H1 (cell line): ENCODE results near the gene FRMD5. TPM values are rescaled to one million over a fixed set of nuclear protein-coding genes. Genes with fewer than 3 reads are reported as not detected.

Experiments used
- CTCF ChIA-PET: fragments of 300-600 bp; sonication (Branson Sonifier 250); formaldehyde crosslinking; loops from one replicate; lab custom pipeline; 2021; ENCODE audit not compliant: partially characterized antibody; lab: Charles Lee
- POLR2A ChIA-PET: fragments of 300-600 bp; sonication (Branson Sonifier 250); formaldehyde crosslinking; loops from one replicate; lab custom pipeline; 2021; ENCODE audit warnings: inconsistent platforms; ENCODE audit not compliant: partially characterized antibody; lab: Charles Lee
- DNase-seq, 2 experiments: peaks; one replicate each; pipeline versions ENCODE4 v3.0.0 to v3.0.0-alpha.2; 2010 to 2022; ENCODE audit warnings: low spot score in 2 of 2, low read depth in 1 of 2, mixed read lengths in 1 of 2
- FAIRE-seq: peaks from 2 replicates; lab custom pipeline; 2011; peaks lifted over from hg19 to GRCh38; lab: Jason Lieb, UNC
- H2AFZ ChIP-seq: 2 replicates; pipeline ENCODE4 v1.8.1; 2012; ENCODE audit warnings: low read length, inconsistent platforms
- H2AK5ac ChIP-seq: 2 replicates; pipeline ENCODE4 v1.6.1; 2013; ENCODE audit warnings: low read depth, low read length
- H2BK120ac ChIP-seq: replicated peaks from 2 replicates; pipeline ENCODE3; 2013; ENCODE audit warnings: low read depth, low read length, inconsistent platforms
- H2BK12ac ChIP-seq: 2 replicates; pipeline ENCODE4 v1.6.1; 2013; ENCODE audit warnings: low read depth, low read length
- H2BK15ac ChIP-seq: 2 replicates; pipeline ENCODE4 v1.6.1; 2013; ENCODE audit warnings: low read length
- H2BK20ac ChIP-seq: 2 replicates; pipeline ENCODE4 v1.6.1; 2013; ENCODE audit warnings: low read length
- H2BK5ac ChIP-seq: 2 replicates; pipeline ENCODE4 v1.6.1; 2013; ENCODE audit warnings: low read depth, low read length
- H3K14ac ChIP-seq: 2 replicates; pipeline ENCODE4 v1.6.1; 2013; ENCODE audit warnings: inconsistent platforms; ENCODE audit not compliant: insufficient read length
- H3K18ac ChIP-seq: 2 replicates; pipeline ENCODE4 v1.6.1; 2013; ENCODE audit warnings: low read length; ENCODE audit errors: extremely low read depth
- H3K23ac ChIP-seq: 2 replicates; pipeline ENCODE4 v1.6.1; 2013; ENCODE audit warnings: inconsistent platforms; ENCODE audit not compliant: insufficient read length
- H3K23me2 ChIP-seq: 2 replicates; pipeline ENCODE4 v1.6.1; 2013; ENCODE audit warnings: low read depth, low read length
- H3K27ac ChIP-seq: 2 replicates; pipeline ENCODE4 v1.6.1; 2011; ENCODE audit warnings: low read depth, low read length, inconsistent platforms
- H3K27me3 ChIP-seq, 4 experiments: replicated peaks in 1 of 4; 1 replicate in 1 of 4; 2 replicates in 3 of 4; pipeline versions ENCODE4 v1.6.1 to v1.8.1; 2011 to 2013; ENCODE audit warnings: low read length in 3 of 4, mild to moderate bottlenecking in 3 of 4, inconsistent platforms in 2 of 4, mixed read lengths in 2 of 4, moderate library complexity in 1 of 4; ENCODE audit not compliant: control insufficient read depth in 3 of 4, insufficient read depth in 3 of 4; ENCODE audit errors: extremely low read depth in 1 of 4
- H3K36me3 ChIP-seq, 4 experiments: 2 replicates each; pipeline versions ENCODE4 v1.6.1 to v1.8.1; 2011 to 2013; ENCODE audit warnings: mild to moderate bottlenecking in 4 of 4, low read length in 3 of 4, moderate library complexity in 2 of 4, control low read depth in 1 of 4, inconsistent platforms in 1 of 4; ENCODE audit not compliant: insufficient read depth in 4 of 4, control insufficient read depth in 2 of 4
- H3K4ac ChIP-seq: replicated peaks from 2 replicates; pipeline ENCODE3; 2013; ENCODE audit warnings: low read length, low read depth, mixed read lengths, inconsistent platforms; ENCODE audit not compliant: insufficient read length
- H3K4me1 ChIP-seq, 4 experiments: replicated peaks in 1 of 4; 1 replicate in 1 of 4; 2 replicates in 3 of 4; pipeline versions ENCODE4 v1.6.1 to v1.8.1; 2011 to 2013; ENCODE audit warnings: low read length in 3 of 4, inconsistent platforms in 2 of 4, mixed read lengths in 1 of 4; ENCODE audit not compliant: insufficient read depth in 4 of 4, control insufficient read depth in 3 of 4
- H3K4me2 ChIP-seq, 2 experiments: 2 replicates each; pipeline versions ENCODE4 v1.6.1 to v1.8.1; 2011 to 2013; ENCODE audit warnings: low read depth in 2 of 2, low read length in 2 of 2, control low read depth in 1 of 2, inconsistent platforms in 1 of 2, mild to moderate bottlenecking in 1 of 2; ENCODE audit not compliant: insufficient read depth in 1 of 2
- H3K4me3 ChIP-seq, 4 experiments: fragments of 200-600, 300-600 bp in 1 of 4; sonication (generic), shearing (Covaris generic), sonication (Bioruptor Twin) in 1 of 4; 2 replicates each; pipeline versions ENCODE4 v1.5.1 to v1.8.1; 2011 to 2016; ENCODE audit warnings: low read length in 4 of 4, low read depth in 3 of 4, control low read depth in 2 of 4, inconsistent platforms in 2 of 4, mild to moderate bottlenecking in 2 of 4, mixed read lengths in 1 of 4, moderate library complexity in 1 of 4; ENCODE audit not compliant: insufficient read depth in 2 of 4; ENCODE audit errors: extremely low read depth in 1 of 4
- H3K56ac ChIP-seq: replicated peaks from 2 replicates; pipeline ENCODE3; 2013; ENCODE audit warnings: low read depth, mild to moderate bottlenecking, mixed read lengths, low read length, inconsistent platforms; ENCODE audit not compliant: insufficient read length
- H3K79me1 ChIP-seq: 2 replicates; pipeline ENCODE4 v1.6.1; 2013; ENCODE audit warnings: low read depth, low read length, control low read depth
- H3K79me2 ChIP-seq, 2 experiments: 2 replicates each; pipeline versions ENCODE4 v1.6.1 to v1.8.1; 2012 to 2013; ENCODE audit warnings: low read length in 2 of 2, mild to moderate bottlenecking in 2 of 2, inconsistent platforms in 1 of 2; ENCODE audit not compliant: insufficient read depth in 2 of 2, control insufficient read depth in 1 of 2
- H3K9ac ChIP-seq, 4 experiments: replicated peaks in 1 of 4; 1 replicate in 1 of 4; 2 replicates in 3 of 4; pipeline versions ENCODE4 v1.6.1 to v1.8.1; 2011 to 2013; ENCODE audit warnings: low read depth in 3 of 4, low read length in 3 of 4, control low read depth in 2 of 4, mild to moderate bottlenecking in 2 of 4, moderate library complexity in 2 of 4, inconsistent platforms in 1 of 4; ENCODE audit errors: extremely low read depth in 1 of 4
- H3K9me3 ChIP-seq, 2 experiments: 2 replicates each; pipeline versions ENCODE4 v1.6.1 to v1.8.1; 2012 to 2013; ENCODE audit warnings: mild to moderate bottlenecking in 2 of 2, moderate library complexity in 2 of 2, control low read depth in 1 of 2, inconsistent platforms in 1 of 2, low read depth in 1 of 2, low read length in 1 of 2, mixed read lengths in 1 of 2; ENCODE audit not compliant: insufficient read depth in 2 of 2
- H4K20me1 ChIP-seq, 2 experiments: replicated peaks in 1 of 2; 2 replicates each; pipeline versions ENCODE3 to v1.8.1; 2011 to 2013; ENCODE audit warnings: inconsistent platforms in 2 of 2, low read length in 2 of 2, mild to moderate bottlenecking in 1 of 2; ENCODE audit not compliant: insufficient read depth in 2 of 2, control insufficient read depth in 1 of 2
- H4K5ac ChIP-seq: 2 replicates; pipeline ENCODE4 v1.6.1; 2013; ENCODE audit warnings: low read length, low read depth, mixed read lengths, inconsistent platforms; ENCODE audit not compliant: insufficient read length
- H4K8ac ChIP-seq: 2 replicates; pipeline ENCODE4 v1.8.0; 2013; ENCODE audit warnings: mild to moderate bottlenecking, moderate library complexity, low read length, inconsistent platforms; ENCODE audit not compliant: insufficient read depth; ENCODE audit errors: extremely low read depth
- H4K91ac ChIP-seq: replicated peaks from 2 replicates; pipeline ENCODE3; 2013; ENCODE audit warnings: low read length, mixed read lengths, inconsistent platforms; ENCODE audit not compliant: insufficient read length
- BCL11A ChIP-seq, 2 experiments: IDR thresholded peaks; one replicate each; pipeline ENCODE4 v1.6.1; 2011; ENCODE audit warnings: low read depth in 2 of 2, low read length in 2 of 2, mild to moderate bottlenecking in 2 of 2
- CTCF ChIP-seq, 3 experiments: IDR thresholded peaks; 1 replicate in 2 of 3; 2 replicates in 1 of 3; pipeline versions ENCODE4 v1.5.1 to v1.6.1; 2011; ENCODE audit warnings: low read length in 3 of 3, mild to moderate bottlenecking in 3 of 3, inconsistent platforms in 2 of 3, low read depth in 1 of 3, moderate library complexity in 1 of 3; ENCODE audit not compliant: insufficient read depth in 1 of 3; ENCODE audit errors: control extremely low read depth in 1 of 3
- EGR1 ChIP-seq: IDR thresholded peaks from 2 replicates; pipeline ENCODE4 v1.6.1; 2011; ENCODE audit warnings: low read depth, low read length, borderline replicate concordance
- HDAC6 ChIP-seq: IDR thresholded peaks from one replicate; pipeline ENCODE4 v1.7.1; 2012; ENCODE audit warnings: low read depth, mild to moderate bottlenecking, inconsistent platforms, low read length, moderate library complexity
- JUN ChIP-seq: IDR thresholded peaks from 2 replicates; pipeline ENCODE4 v1.6.1; 2011; ENCODE audit warnings: low read depth, mild to moderate bottlenecking, improper control_type of control experiment, low read length
- RNF2 ChIP-seq: fragments of 200-900, 300-1000 bp; sonication (generic); IDR thresholded peaks from 2 replicates; pipeline ENCODE4 v1.7.1; 2016; ENCODE audit warnings: borderline replicate concordance, low read depth, mild to moderate bottlenecking, antibody characterized with exemption, low read length; ENCODE audit not compliant: poor library complexity, severe bottlenecking; ENCODE audit errors: missing control alignments
- RXRA ChIP-seq: IDR thresholded peaks from 2 replicates; pipeline ENCODE4 v1.6.1; 2011; ENCODE audit warnings: low read depth, mild to moderate bottlenecking, low read length, moderate library complexity; ENCODE audit not compliant: insufficient read depth
- SIRT6 ChIP-seq: IDR thresholded peaks from one replicate; pipeline ENCODE4 v1.7.1; 2012; ENCODE audit warnings: low read length, inconsistent platforms
- SP1 ChIP-seq: IDR thresholded peaks from 2 replicates; pipeline ENCODE4 v1.6.1; 2011; ENCODE audit warnings: low read depth, low read length
- SP4 ChIP-seq: IDR thresholded peaks from 2 replicates; pipeline ENCODE4 v1.6.1; 2012; ENCODE audit warnings: low read length, inconsistent platforms
- TAF1 ChIP-seq: IDR thresholded peaks from 2 replicates; pipeline ENCODE4 v1.6.1; 2011; ENCODE audit warnings: mild to moderate bottlenecking, low read depth, low read length
- TEAD4 ChIP-seq: IDR thresholded peaks from 2 replicates; pipeline ENCODE4 v1.6.1; 2012; ENCODE audit warnings: low read depth, low read length, inconsistent platforms, mixed read lengths
- WGBS, 2 experiments: shearing (Covaris generic) in 1 of 2; methylation state at CpG; one replicate each; pipeline versions ENCODE4 v1.1.6 to v1.1.7; 2013 to 2015; ENCODE audit warnings: low lambda C conversion rate in 2 of 2, mixed read lengths in 2 of 2, inconsistent platforms in 1 of 2, low coverage in 1 of 2, missing lambda C conversion rate in 1 of 2; ENCODE audit not compliant: insufficient replicate concordance in 2 of 2, insufficient coverage in 1 of 2, insufficient read length in 1 of 2; ENCODE audit errors: extremely low coverage in 1 of 2, missing lambda C conversion rate in 1 of 2; 5-methylcytosine and 5-hydroxymethylcytosine counted together
- polyA plus RNA-seq, 7 experiments: library from polyadenylated mRNA; depleted of rRNA in 3 of 7; stranded (reverse) in 5 of 7; unstranded in 2 of 7; fragments of >200 nt in 5 of 7; fragments of 200-250 nt in 2 of 7; gene quantifications; 1 replicate in 5 of 7; 2 replicates in 1 of 7; 4 replicates in 1 of 7; pipeline versions ENCODE4 v1.2.1 to v1.2.3, GENCODE V29; 2011 to 2013; ENCODE audit warnings: missing spikeins in 2 of 7, mixed read lengths in 2 of 7
- total RNA-seq: library from RNA; stranded (reverse); fragmentation: NEBNext Ultra II Directional; extraction: Animal tissue kit (Norgen Biotek cat#: 25700); gene quantifications from 2 replicates; pipeline ENCODE4 v1.2.1, GENCODE V29; 2021

Gene FRMD5
- total and polyA plus RNA-seq, 2 of the 8 experiments (the other 6 are each of a cell fraction or from before 2014, with no cell fraction given) = 10.1 to 12.6 TPM

GRCh38 chr15:43854801-43855200, 340.3 kb downstream of the FRMD5 start:
- H3K4me3 ChIP-seq = no peak overlapping the region
- no peak overlapping the region for H4K5ac ChIP-seq
- no peaks in the 10 kb centered on the region for H3K27me3 ChIP-seq
- ChIA-PET CTCF (no interaction called here), POLR2A (interaction anchor here (0.7 kb wide), 1 partner anchor 59 kb away, joined by 3 read pairs; no protein-coding TSS in a partner anchor)
- H3K4ac ChIP-seq = no peak overlapping the region
- no peak overlapping the region for H3K9ac ChIP-seq
- no peak overlapping the region for H2BK15ac ChIP-seq
- DNase-seq = no peak
- H2BK20ac ChIP-seq = no peak overlapping the region
- H3K9me3 ChIP-seq = no peaks in the 10 kb centered on the region
- no peak overlapping the region for H3K23ac ChIP-seq
- H2BK5ac ChIP-seq = no peak overlapping the region
- WGBS, 2 experiments = 93% methylated on average over 6 of the region's 6 CpGs; no CpG with 5 or more reads in 1 of the 2 experiments
- no peak overlapping the region for H4K8ac ChIP-seq
- H3K27ac ChIP-seq = no peak overlapping the region
- H3K4me2 ChIP-seq = no peak overlapping the region
- no peak overlapping the region for H3K14ac ChIP-seq
- no peak for FAIRE-seq
- no peaks in the 10 kb centered on the region for H3K23me2 ChIP-seq
- no peaks in the 10 kb centered on the region for H3K79me1 ChIP-seq
- no peak overlapping the region for H2BK12ac ChIP-seq
- no peak overlapping the region for H2BK120ac ChIP-seq
- peaks cover 0 to 33% (median 7%) of the 10 kb centered on the region in 4 experiments; a peak in 6 of 8 replicates for H3K36me3 ChIP-seq
- H2AK5ac ChIP-seq = no peak overlapping the region
- no peaks in the 10 kb centered on the region for H3K79me2 ChIP-seq
- no peaks in the 10 kb centered on the region for H4K20me1 ChIP-seq
- H3K56ac ChIP-seq = no peak overlapping the region
- H2AFZ ChIP-seq = no peak overlapping the region
- no peak overlapping the region for H3K18ac ChIP-seq
- no peaks in the 10 kb centered on the region for H3K4me1 ChIP-seq
- H4K91ac ChIP-seq = no peak overlapping the region
- TF ChIP-seq HDAC6 (no peak), RXRA (no peak), JUN (no peak), EGR1 (no peak), CTCF (IDR thresholded peaks at IDR 0.05; ENCODE audit: control extremely low read depth in 1 of 3, insufficient read depth in 1 of 3, low read depth in 1 of 3, low read length in 3 of 3) (no peak), SP4 (no peak), BCL11A (IDR thresholded peaks at IDR 0.05; ENCODE audit: low read depth in 2 of 2, low read length in 2 of 2) (no peak), SP1 (no peak), TAF1 (no peak), TEAD4 (no peak), RNF2 (no peak), SIRT6 (no peak)
